Measurements from ENCODE around the gene TMEM254. TPM values are rescaled to one million over a fixed set of nuclear protein-coding genes. Genes with fewer than 3 reads are reported as not detected.

TMEM254 gene
- total RNA-seq, 2 experiments from 2014 or later: not detected

DNA sequence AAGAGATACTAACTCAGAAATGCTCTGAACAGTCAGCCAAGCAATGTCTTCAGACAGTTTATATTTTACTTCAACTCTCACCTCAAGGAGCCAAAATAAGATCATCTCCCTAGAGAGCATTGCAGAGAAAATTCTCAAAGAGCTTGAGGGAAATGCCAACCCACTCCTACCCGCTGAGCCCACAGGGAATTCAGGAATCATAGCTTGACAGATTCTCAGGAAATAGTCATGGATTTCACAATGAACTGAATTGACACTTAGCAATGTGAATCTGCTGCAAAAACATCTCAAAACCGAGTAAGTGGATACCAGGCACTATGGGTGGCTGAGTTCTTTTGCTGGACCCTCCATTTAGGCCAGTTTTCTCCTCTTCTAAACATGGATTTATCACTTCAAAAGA, 44.3 kb downstream of the TMEM254 start:
- H3K4me2 ChIP-seq (ENCODE audit: low read length): no peak overlapping the region
- no peaks in the 10 kb centered on the region for H4K20me1 ChIP-seq (ENCODE audit: insufficient read depth, low read length)
- no peaks in the 10 kb centered on the region for H3K36me3 ChIP-seq (ENCODE audit: insufficient read depth, low read length)
- BruUV-seq (replicated peaks): no TSS peak
- H3K4me1 ChIP-seq (ENCODE audit: insufficient read depth, low read length, poor library complexity, severe bottlenecking): no peaks in the 10 kb centered on the region
- H2AFZ ChIP-seq (ENCODE audit: low read length): no peak overlapping the region
- ChIA-PET CTCF (ENCODE audit: unreplicated experiment) (no interaction called here), POLR2A (no interaction called here)
- no peaks in the 10 kb centered on the region for H3K9me3 ChIP-seq (ENCODE audit: low read length)
- no peak for DNase-seq (ENCODE audit: low spot score)
- no peak overlapping the region for H3K27ac ChIP-seq (ENCODE audit: low read depth, low read length, poor library complexity, severe bottlenecking)
- intact Hi-C loops (cut with micrococcal nuclease; ENCODE audit: unreplicated experiment): no loop called here
- H3K9me2 ChIP-seq (ENCODE audit: insufficient read depth, low read length): no peaks in the 10 kb centered on the region
- H3K4me3 ChIP-seq (ENCODE audit: low read depth, low read length, poor library complexity, severe bottlenecking): no peak overlapping the region
- TF ChIP-seq, protein P1, sequence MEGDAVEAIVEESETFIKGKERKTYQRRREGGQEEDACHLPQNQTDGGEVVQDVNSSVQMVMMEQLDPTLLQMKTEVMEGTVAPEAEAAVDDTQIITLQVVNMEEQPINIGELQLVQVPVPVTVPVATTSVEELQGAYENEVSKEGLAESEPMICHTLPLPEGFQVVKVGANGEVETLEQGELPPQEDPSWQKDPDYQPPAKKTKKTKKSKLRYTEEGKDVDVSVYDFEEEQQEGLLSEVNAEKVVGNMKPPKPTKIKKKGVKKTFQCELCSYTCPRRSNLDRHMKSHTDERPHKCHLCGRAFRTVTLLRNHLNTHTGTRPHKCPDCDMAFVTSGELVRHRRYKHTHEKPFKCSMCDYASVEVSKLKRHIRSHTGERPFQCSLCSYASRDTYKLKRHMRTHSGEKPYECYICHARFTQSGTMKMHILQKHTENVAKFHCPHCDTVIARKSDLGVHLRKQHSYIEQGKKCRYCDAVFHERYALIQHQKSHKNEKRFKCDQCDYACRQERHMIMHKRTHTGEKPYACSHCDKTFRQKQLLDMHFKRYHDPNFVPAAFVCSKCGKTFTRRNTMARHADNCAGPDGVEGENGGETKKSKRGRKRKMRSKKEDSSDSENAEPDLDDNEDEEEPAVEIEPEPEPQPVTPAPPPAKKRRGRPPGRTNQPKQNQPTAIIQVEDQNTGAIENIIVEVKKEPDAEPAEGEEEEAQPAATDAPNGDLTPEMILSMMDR (conservative IDR thresholded peaks at IDR 0.05; ENCODE audit: low read length): no peak
- TF ChIP-seq EZH2phosphoT487 (IDR thresholded peaks at IDR 0.05; ENCODE audit: borderline replicate concordance, low read depth, low read length): no peak
- no peaks in the 10 kb centered on the region for H3K79me2 ChIP-seq (ENCODE audit: insufficient read depth, low read depth, low read length)

DNA sequence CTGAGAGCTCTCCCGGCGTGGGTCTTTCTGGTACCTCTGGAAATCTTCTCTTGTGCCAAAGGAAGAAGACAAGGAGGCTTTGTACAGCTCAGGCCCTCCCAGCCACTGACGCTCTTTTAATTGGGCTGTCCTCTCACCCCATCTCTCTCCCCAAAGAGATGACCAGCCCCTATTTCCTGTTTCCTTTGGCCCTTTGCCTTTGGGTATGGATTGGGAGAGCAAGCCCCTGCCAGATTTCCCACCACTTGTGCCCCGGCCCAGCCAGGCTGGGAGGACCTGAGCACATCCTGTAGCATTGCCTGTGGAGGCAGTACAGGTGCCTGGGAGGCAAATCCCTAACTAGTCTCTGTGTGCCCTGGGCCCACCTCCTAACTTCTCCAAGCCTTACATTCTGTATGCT, 48.4 kb downstream of the TMEM254 start:
- Histone ChIP-seq H4K20me1 (ENCODE audit: insufficient read depth, low read length) (no peaks in the 10 kb centered on the region), H3K9me2 (ENCODE audit: insufficient read depth, low read length) (no peaks in the 10 kb centered on the region), H3K4me1 (ENCODE audit: insufficient read depth, low read length, poor library complexity, severe bottlenecking) (no peaks in the 10 kb centered on the region), H2AFZ (ENCODE audit: low read length) (no peak overlapping the region), H3K27ac (ENCODE audit: low read depth, low read length, poor library complexity, severe bottlenecking) (no peak overlapping the region), H3K79me2 (ENCODE audit: insufficient read depth, low read depth, low read length) (no peaks in the 10 kb centered on the region), H3K36me3 (ENCODE audit: insufficient read depth, low read length) (no peaks in the 10 kb centered on the region), H3K4me2 (ENCODE audit: low read length) (no peak overlapping the region), H3K9me3 (ENCODE audit: low read length) (no peaks in the 10 kb centered on the region), H3K4me3 (ENCODE audit: low read depth, low read length, poor library complexity, severe bottlenecking) (no peak overlapping the region)
- no TSS peak for BruUV-seq (replicated peaks)
- intact Hi-C loops (cut with micrococcal nuclease; ENCODE audit: unreplicated experiment): no loop called here
- no peak for DNase-seq (ENCODE audit: low spot score)
- ChIA-PET CTCF (ENCODE audit: unreplicated experiment) (no interaction called here), POLR2A (no interaction called here)
- TF ChIP-seq EZH2phosphoT487 (IDR thresholded peaks at IDR 0.05; ENCODE audit: borderline replicate concordance, low read depth, low read length): no peak
- TF ChIP-seq, protein P1 (conservative IDR thresholded peaks at IDR 0.05; ENCODE audit: low read length): no peak

DNA sequence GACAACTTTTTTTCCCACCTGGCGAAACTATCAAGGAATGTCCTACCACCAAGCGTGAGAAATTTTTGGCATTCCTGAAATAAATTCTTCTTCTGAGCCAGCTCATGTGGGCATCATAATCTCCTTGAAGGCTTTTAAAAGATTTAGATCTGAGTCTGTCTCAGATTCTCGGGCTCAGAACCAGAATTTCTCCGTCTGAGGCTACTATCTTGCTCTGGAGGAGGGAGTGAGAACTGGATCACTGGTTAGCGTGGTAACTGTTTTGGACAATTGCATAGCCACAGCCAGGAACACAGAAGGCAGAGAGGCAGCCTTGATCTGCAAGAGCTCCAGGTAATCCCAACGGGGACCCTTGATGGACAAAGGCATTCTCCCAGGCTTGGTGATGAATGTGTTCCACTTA, 53.0 kb downstream of the TMEM254 start:
- intact Hi-C loops (cut with micrococcal nuclease; ENCODE audit: unreplicated experiment): no loop called here
- Histone ChIP-seq H3K4me3 (ENCODE audit: low read depth, low read length, poor library complexity, severe bottlenecking) (no peak overlapping the region), H3K4me2 (ENCODE audit: low read length) (no peak overlapping the region), H3K79me2 (ENCODE audit: insufficient read depth, low read depth, low read length) (no peaks in the 10 kb centered on the region), H3K27ac (ENCODE audit: low read depth, low read length, poor library complexity, severe bottlenecking) (no peak overlapping the region), H3K4me1 (ENCODE audit: insufficient read depth, low read length, poor library complexity, severe bottlenecking) (no peaks in the 10 kb centered on the region), H3K36me3 (ENCODE audit: insufficient read depth, low read length) (no peaks in the 10 kb centered on the region), H3K9me2 (ENCODE audit: insufficient read depth, low read length) (no peaks in the 10 kb centered on the region), H2AFZ (ENCODE audit: low read length) (no peak overlapping the region), H4K20me1 (ENCODE audit: insufficient read depth, low read length) (no peaks in the 10 kb centered on the region), H3K9me3 (ENCODE audit: low read length) (no peaks in the 10 kb centered on the region)
- no peak for DNase-seq (ENCODE audit: low spot score)
- ChIA-PET CTCF (ENCODE audit: unreplicated experiment) (no interaction called here), POLR2A (no interaction called here)
- no TSS peak for BruUV-seq (replicated peaks)
- no peak for TF ChIP-seq EZH2phosphoT487 (IDR thresholded peaks at IDR 0.05; ENCODE audit: borderline replicate concordance, low read depth, low read length)
- TF ChIP-seq, protein P1 (conservative IDR thresholded peaks at IDR 0.05; ENCODE audit: low read length): no peak
